ENCODE data around the gene NDUFA11. TPM values are rescaled to one million over a fixed set of nuclear protein-coding genes. Genes with fewer than 3 reads are reported as not detected.

Gene NDUFA11
- total RNA-seq, 1 donor from 2014 or later, result 203 TPM

GRCh38 chr19:5917431-5918107 is 14.0 kb upstream of the NDUFA11 start:
- Histone ChIP-seq H3K27me3 (ENCODE audit: control insufficient read depth, insufficient read depth, low read length) (no peaks in the 10 kb centered on the region), H3K36me3 (ENCODE audit: control insufficient read depth, insufficient read depth, low read length) (peaks cover 1% of the 10 kb centered on the region), H3K4me3 (ENCODE audit: low read depth, low read length) (no peak overlapping the region)
- TF ChIP-seq CTCF (IDR thresholded peaks at IDR 0.05; ENCODE audit: insufficient read depth, low read length, poor library complexity, severe bottlenecking), result no peak
- DNase-seq (ENCODE audit: low read depth), result no peak

- Histone ChIP-seq H3K4me3 (ENCODE audit: low read depth, low read length) (no peak overlapping the region), H3K36me3 (ENCODE audit: control insufficient read depth, insufficient read depth, low read length) (peaks cover 1% of the 10 kb centered on the region), H3K27me3 (ENCODE audit: control insufficient read depth, insufficient read depth, low read length) (no peaks in the 10 kb centered on the region)
- no peak for DNase-seq (ENCODE audit: low read depth)
- TF ChIP-seq CTCF (IDR thresholded peaks at IDR 0.05; ENCODE audit: insufficient read depth, low read length, poor library complexity, severe bottlenecking), result no peak
Observed at GRCh38 chr19:5916181-5916708, 12.7 kb upstream of the NDUFA11 start.

- peaks cover 1% of the 10 kb centered on the region for H3K36me3 ChIP-seq (ENCODE audit: control insufficient read depth, insufficient read depth, low read length)
- no peaks in the 10 kb centered on the region for H3K27me3 ChIP-seq (ENCODE audit: control insufficient read depth, insufficient read depth, low read length)
- H3K4me3 ChIP-seq (ENCODE audit: low read depth, low read length), result no peak overlapping the region
- DNase-seq (ENCODE audit: low read depth), result no peak
- TF ChIP-seq CTCF (IDR thresholded peaks at IDR 0.05; ENCODE audit: insufficient read depth, low read length, poor library complexity, severe bottlenecking), result no peak
Observed at GRCh38 chr19:5915782-5916165, 12.2 kb upstream of the NDUFA11 start.

GRCh38 chr19:5914946-5915781 is 11.6 kb upstream of the NDUFA11 start:
- Histone ChIP-seq H3K27me3 (ENCODE audit: control insufficient read depth, insufficient read depth, low read length) (no peaks in the 10 kb centered on the region), H3K36me3 (ENCODE audit: control insufficient read depth, insufficient read depth, low read length) (peaks cover 1% of the 10 kb centered on the region), H3K4me3 (ENCODE audit: low read depth, low read length) (no peak overlapping the region)
- no peak for TF ChIP-seq CTCF (IDR thresholded peaks at IDR 0.05; ENCODE audit: insufficient read depth, low read length, poor library complexity, severe bottlenecking)
- DNase-seq (ENCODE audit: low read depth), result no peak

GRCh38 chr19:5914358-5914774 is 10.8 kb upstream of the NDUFA11 start:
- no peak for DNase-seq (ENCODE audit: low read depth)
- Histone ChIP-seq H3K36me3 (ENCODE audit: control insufficient read depth, insufficient read depth, low read length) (peaks cover 1% of the 10 kb centered on the region), H3K27me3 (ENCODE audit: control insufficient read depth, insufficient read depth, low read length) (no peaks in the 10 kb centered on the region), H3K4me3 (ENCODE audit: low read depth, low read length) (no peak overlapping the region)
- no peak for TF ChIP-seq CTCF (IDR thresholded peaks at IDR 0.05; ENCODE audit: insufficient read depth, low read length, poor library complexity, severe bottlenecking)

All from kidney epithelial cell (primary cell).